Testis (tissue), 3 donors: ENCODE results near the gene PTRHD1. TPM values are rescaled to one million over a fixed set of nuclear protein-coding genes. Genes with fewer than 3 reads are reported as not detected.

Experiments
- DNase-seq: peaks from one replicate; pipeline ENCODE4 v3.0.0-alpha.2; 2019
- H3K27ac ChIP-seq, 2 donors: fragments of 200-600 bp; sonication (generic); one replicate each; pipeline ENCODE4 v1.5.1; 2019
- H3K27me3 ChIP-seq: fragments of 200-600 bp; sonication (generic); one replicate; pipeline ENCODE4 v1.5.1; 2019
- H3K36me3 ChIP-seq: fragments of 200-600 bp; sonication (generic); one replicate; pipeline ENCODE4 v1.5.1; 2017; ENCODE audit warnings: low read depth; ENCODE audit errors: missing control alignments
- H3K4me1 ChIP-seq: fragments of 200-600 bp; sonication (generic); one replicate; pipeline ENCODE4 v1.5.1; 2019
- H3K4me3 ChIP-seq, 2 donors: fragments of 200-600 bp; sonication (generic); one replicate each; pipeline ENCODE4 v1.5.1; 2017 to 2019
- H3K9me3 ChIP-seq: fragments of 200-600 bp; sonication (generic); one replicate; pipeline ENCODE4 v1.5.1; 2017
- POLR2A ChIP-seq: fragments of 450-650 bp; IDR thresholded peaks from one replicate; pipeline ENCODE4 v1.6.1; 2017; ENCODE audit warnings: antibody characterized with exemption, mild to moderate bottlenecking, moderate library complexity
- WGBS, 2 donors: methylation state at CpG; one replicate each; pipeline ENCODE4 v1.1.5; 2018; 5-methylcytosine and 5-hydroxymethylcytosine counted together
- intact Hi-C: fragments of 100-400 bp; cut with DNase I; formaldehyde crosslinking; loops from one replicate; pipeline ENCODE4 v1.15.1; 2023; ENCODE audit warnings: low total_unique reads
- polyA plus RNA-seq: library from polyadenylated mRNA; stranded (reverse); fragments of 350-450 nt; fragmentation: Illumina TruSeq; extraction: RNeasy Lipid Tissue Mini Kit (QIAGEN cat#74804); gene quantifications from one replicate; pipeline ENCODE4 v1.2.3, GENCODE V29; 2014; ENCODE audit warnings: low read depth, low replicate concordance; ENCODE audit not compliant: insufficient read depth
- total RNA-seq, 2 donors: library from RNA; depleted of rRNA; stranded (reverse); fragments of >200 nt; gene quantifications; one replicate each; pipeline ENCODE4 v1.2.3, GENCODE V29; 2016
- TF ChIP-seq, protein P1 (sequence below), 3 experiments: fragments of 450-650 bp in 2 of 3; fragments of 200-600 bp in 1 of 3; sonication (generic) in 1 of 3; IDR thresholded peaks; one replicate each; pipeline ENCODE4 v1.5.1; 2016 to 2019; ENCODE audit warnings: antibody characterized with exemption in 3 of 3, mild to moderate bottlenecking in 2 of 3, moderate library complexity in 1 of 3

Gene PTRHD1
- total and polyA plus RNA-seq, 3 donors from 2014 or later = 60.4 to 122 (median 61.3) TPM

- H3K36me3 ChIP-seq = no peaks in the 10 kb centered on the region
- no peak for TF ChIP-seq POLR2A
- TF ChIP-seq, protein P1, sequence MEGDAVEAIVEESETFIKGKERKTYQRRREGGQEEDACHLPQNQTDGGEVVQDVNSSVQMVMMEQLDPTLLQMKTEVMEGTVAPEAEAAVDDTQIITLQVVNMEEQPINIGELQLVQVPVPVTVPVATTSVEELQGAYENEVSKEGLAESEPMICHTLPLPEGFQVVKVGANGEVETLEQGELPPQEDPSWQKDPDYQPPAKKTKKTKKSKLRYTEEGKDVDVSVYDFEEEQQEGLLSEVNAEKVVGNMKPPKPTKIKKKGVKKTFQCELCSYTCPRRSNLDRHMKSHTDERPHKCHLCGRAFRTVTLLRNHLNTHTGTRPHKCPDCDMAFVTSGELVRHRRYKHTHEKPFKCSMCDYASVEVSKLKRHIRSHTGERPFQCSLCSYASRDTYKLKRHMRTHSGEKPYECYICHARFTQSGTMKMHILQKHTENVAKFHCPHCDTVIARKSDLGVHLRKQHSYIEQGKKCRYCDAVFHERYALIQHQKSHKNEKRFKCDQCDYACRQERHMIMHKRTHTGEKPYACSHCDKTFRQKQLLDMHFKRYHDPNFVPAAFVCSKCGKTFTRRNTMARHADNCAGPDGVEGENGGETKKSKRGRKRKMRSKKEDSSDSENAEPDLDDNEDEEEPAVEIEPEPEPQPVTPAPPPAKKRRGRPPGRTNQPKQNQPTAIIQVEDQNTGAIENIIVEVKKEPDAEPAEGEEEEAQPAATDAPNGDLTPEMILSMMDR (IDR thresholded peaks at IDR 0.05) = no peak
These were observed 48.8 kb downstream of the PTRHD1 start for GRCh38 chr2:24744356-24744755.

DNA sequence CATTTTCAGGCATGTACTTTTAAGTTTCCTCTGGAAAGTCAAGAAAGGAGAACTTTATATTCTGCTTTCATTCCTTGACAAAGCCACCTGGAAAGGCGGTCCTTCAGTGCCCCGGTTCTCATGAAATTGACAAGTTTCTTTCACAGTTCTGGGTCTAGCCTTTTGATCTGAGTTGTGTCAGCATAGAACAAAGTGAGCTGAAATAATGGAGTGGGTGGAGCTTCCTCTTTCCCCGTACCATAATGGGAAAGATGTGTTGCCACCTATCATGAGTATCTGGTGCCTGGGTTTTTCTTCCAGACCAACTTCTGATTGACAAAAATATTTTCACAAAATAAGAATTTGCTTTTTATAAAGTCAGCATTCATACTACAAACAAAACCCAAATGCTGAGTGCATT lies 49.3 kb downstream of the PTRHD1 start:
- Histone ChIP-seq H3K27me3 (no peaks in the 10 kb centered on the region), H3K4me3 (no peak overlapping the region), H3K4me1 (no peaks in the 10 kb centered on the region), H3K9me3 (no peaks in the 10 kb centered on the region), H3K36me3 (no peaks in the 10 kb centered on the region), H3K27ac (no peak overlapping the region)
- 80 to 82% methylated on average over 3 of the region's 3 CpGs for WGBS, 2 donors
- intact Hi-C loops = no loop called here
- no peak for DNase-seq
- no peak for TF ChIP-seq POLR2A
- TF ChIP-seq, protein P1 (IDR thresholded peaks at IDR 0.05) = no peak

More at GRCh38 chr2:24744356-24744755, 48.8 kb downstream of the PTRHD1 start:
- 69 to 70% methylated on average over 1 of the region's 1 CpG for WGBS, 2 donors
- no peak for DNase-seq
- no peaks in the 10 kb centered on the region for H3K9me3 ChIP-seq
- intact Hi-C loops = no loop called here
- no peak overlapping the region for H3K27ac ChIP-seq
- H3K4me3 ChIP-seq = no peak overlapping the region
- H3K4me1 ChIP-seq = no peaks in the 10 kb centered on the region
- no peaks in the 10 kb centered on the region for H3K27me3 ChIP-seq

- intact Hi-C loops = no loop called here
- Histone ChIP-seq H3K27me3 (no peaks in the 10 kb centered on the region), H3K27ac (no peak overlapping the region), H3K4me1 (no peaks in the 10 kb centered on the region), H3K36me3 (no peaks in the 10 kb centered on the region), H3K4me3 (no peak overlapping the region), H3K9me3 (no peaks in the 10 kb centered on the region)
- no peak for DNase-seq
- TF ChIP-seq POLR2A = no peak
- TF ChIP-seq, protein P1 (IDR thresholded peaks at IDR 0.05) = no peak
- WGBS, 2 donors = 88 to 96% methylated on average over 1 of the region's 1 CpG
These were observed 50.5 kb downstream of the PTRHD1 start for GRCh38 chr2:24742730-24743129.

DNA sequence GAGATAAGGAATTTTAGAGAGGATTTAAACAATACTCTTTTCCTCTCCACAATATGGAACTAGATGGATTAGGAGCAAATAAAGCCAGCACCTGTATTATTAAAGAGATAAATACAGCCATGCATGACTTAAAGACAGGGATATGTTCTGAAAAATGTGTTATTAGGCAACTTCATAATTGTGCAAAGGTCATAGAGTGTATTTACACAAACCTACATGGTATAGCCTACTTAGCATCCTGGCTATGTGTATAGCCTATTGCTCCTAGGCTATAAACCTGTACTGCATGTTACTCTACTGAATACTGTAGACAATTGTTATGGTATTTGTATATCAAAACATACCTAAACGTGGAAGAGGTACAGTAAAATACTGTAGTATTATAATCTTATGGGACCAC lies 53.0 kb downstream of the PTRHD1 start:
- Histone ChIP-seq H3K36me3 (no peaks in the 10 kb centered on the region), H3K9me3 (no peaks in the 10 kb centered on the region), H3K4me3 (no peak overlapping the region), H3K4me1 (no peaks in the 10 kb centered on the region), H3K27me3 (no peaks in the 10 kb centered on the region), H3K27ac (no peak overlapping the region)
- WGBS, 2 donors = 84 to 93% methylated on average over 1 of the region's 1 CpG
- intact Hi-C loops = no loop called here
- no peak for TF ChIP-seq POLR2A
- TF ChIP-seq, protein P1 (IDR thresholded peaks at IDR 0.05) = no peak
- no peak for DNase-seq

Other genes with a start within 250 kb of the PTRHD1 start
- gene CENPO, start within 50 bp of the PTRHD1 start, total RNA-seq = 10 to 100 TPM; 27.1 to 32.8 TPM
- gene CENPO, start within 50 bp of the PTRHD1 start, polyA plus RNA-seq = 41.2 TPM
- 10 to 100 TPM; 22.3 to 27.9 TPM for gene ADCY3, start 126.8 kb upstream of the PTRHD1 start, total RNA-seq
- gene ADCY3, start 126.8 kb upstream of the PTRHD1 start, polyA plus RNA-seq = 41.6 TPM
- gene DNAJC27, start 178.6 kb upstream of the PTRHD1 start, total RNA-seq = 10 to 100 TPM; 33.3 to 36.7 TPM
- 59.7 TPM for gene DNAJC27, start 178.6 kb upstream of the PTRHD1 start, polyA plus RNA-seq
- 1 to 10 TPM; 3.6 to 3.7 TPM for gene EFR3B, start 248.7 kb upstream of the PTRHD1 start, total RNA-seq
- gene EFR3B, start 248.7 kb upstream of the PTRHD1 start, polyA plus RNA-seq = 3.0 TPM